ENCODE measurements around the gene KCNG2. TPM values are rescaled to one million over a fixed set of nuclear protein-coding genes. Genes with fewer than 3 reads are reported as not detected.

Gene KCNG2
- total RNA-seq, 2 experiments from 2014 or later: not detected

- H3K4me1 Mint-ChIP-seq (ENCODE audit: low read depth): peaks cover 9% of the 10 kb centered on the region
- Histone ChIP-seq H3K27me3 (ENCODE audit: control insufficient read depth in 1 of 2, insufficient read depth in 2 of 2, low read length in 2 of 2) (no peaks in the 10 kb centered on the region), H3K4me1 (ENCODE audit: insufficient read depth, low read length) (peaks cover 11% of the 10 kb centered on the region), H3K9me3 (ENCODE audit: control insufficient read depth in 1 of 2, insufficient read depth in 1 of 2, low read length in 2 of 2) (peaks cover 0 to 23% of the 10 kb centered on the region in 2 experiments), H3K36me3 (ENCODE audit: insufficient read depth, low read length) (peaks cover 15% of the 10 kb centered on the region), H3K4me3 (ENCODE audit: low read length) (no peak overlapping the region), H3K27ac (ENCODE audit: low read depth in 1 of 2, low read length in 2 of 2) (no peak overlapping the region)
- intact Hi-C loops (cut with DNase I, micrococcal nuclease): loop anchor here in 1 of 2 experiments (10.0 kb wide), 1 partner anchor 46 kb away; the partner anchor contains the start of gene HSBP1L1
- no peak overlapping the region for H3K27ac Mint-ChIP-seq
- ChIA-PET POLR2A (no interaction called here), CTCF (no interaction called here)
- peaks cover 51% of the 10 kb centered on the region for H3K36me3 Mint-ChIP-seq (ENCODE audit: low read depth)
- ATAC-seq (ENCODE audit: poor library complexity) (no peak), DNase-seq (peak in 1 of 14 experiments; percentile 31)
- peaks cover 4% of the 10 kb centered on the region for H3K27me3 Mint-ChIP-seq
- TF ChIP-seq, protein P1, sequence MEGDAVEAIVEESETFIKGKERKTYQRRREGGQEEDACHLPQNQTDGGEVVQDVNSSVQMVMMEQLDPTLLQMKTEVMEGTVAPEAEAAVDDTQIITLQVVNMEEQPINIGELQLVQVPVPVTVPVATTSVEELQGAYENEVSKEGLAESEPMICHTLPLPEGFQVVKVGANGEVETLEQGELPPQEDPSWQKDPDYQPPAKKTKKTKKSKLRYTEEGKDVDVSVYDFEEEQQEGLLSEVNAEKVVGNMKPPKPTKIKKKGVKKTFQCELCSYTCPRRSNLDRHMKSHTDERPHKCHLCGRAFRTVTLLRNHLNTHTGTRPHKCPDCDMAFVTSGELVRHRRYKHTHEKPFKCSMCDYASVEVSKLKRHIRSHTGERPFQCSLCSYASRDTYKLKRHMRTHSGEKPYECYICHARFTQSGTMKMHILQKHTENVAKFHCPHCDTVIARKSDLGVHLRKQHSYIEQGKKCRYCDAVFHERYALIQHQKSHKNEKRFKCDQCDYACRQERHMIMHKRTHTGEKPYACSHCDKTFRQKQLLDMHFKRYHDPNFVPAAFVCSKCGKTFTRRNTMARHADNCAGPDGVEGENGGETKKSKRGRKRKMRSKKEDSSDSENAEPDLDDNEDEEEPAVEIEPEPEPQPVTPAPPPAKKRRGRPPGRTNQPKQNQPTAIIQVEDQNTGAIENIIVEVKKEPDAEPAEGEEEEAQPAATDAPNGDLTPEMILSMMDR (IDR thresholded peaks at IDR 0.05): no peak
- no peaks in the 10 kb centered on the region for H3K9me3 Mint-ChIP-seq
- no peak overlapping the region for H3K4me3 Mint-ChIP-seq
Measured at GRCh38 chr18:79918615-79919011, 120.9 kb downstream of the KCNG2 start.

GRCh38 chr18:79919089-79919488, 121.4 kb downstream of the KCNG2 start:
- H3K9me3 Mint-ChIP-seq: no peaks in the 10 kb centered on the region
- peaks cover 4% of the 10 kb centered on the region for H3K4me1 Mint-ChIP-seq (ENCODE audit: low read depth)
- peaks cover under 1% of the 10 kb centered on the region for H3K27me3 Mint-ChIP-seq
- no peak overlapping the region for H3K27ac ChIP-seq (ENCODE audit: low read depth in 1 of 2, low read length in 2 of 2)
- intact Hi-C loops (cut with DNase I, micrococcal nuclease): loop anchor here in 1 of 2 experiments (10.0 kb wide), 1 partner anchor 46 kb away; the partner anchor contains the start of gene HSBP1L1
- TF ChIP-seq, protein P1 (IDR thresholded peaks at IDR 0.05): no peak
- CTCF ChIA-PET: no interaction called here
- H3K27me3 ChIP-seq (ENCODE audit: control insufficient read depth in 1 of 2, insufficient read depth in 2 of 2, low read length in 2 of 2): no peaks in the 10 kb centered on the region
- ATAC-seq (ENCODE audit: poor library complexity): no peak
- H3K4me3 Mint-ChIP-seq: no peak overlapping the region
- no peak overlapping the region for H3K4me3 ChIP-seq (ENCODE audit: low read length)
- DNase-seq: peak in 1 of 14 experiments; percentile 18
- no peak overlapping the region for H3K27ac Mint-ChIP-seq
- H3K36me3 Mint-ChIP-seq (ENCODE audit: low read depth): peaks cover 51% of the 10 kb centered on the region
- peaks cover 15% of the 10 kb centered on the region for H3K36me3 ChIP-seq (ENCODE audit: insufficient read depth, low read length)
- peaks cover 0 to 27% of the 10 kb centered on the region in 2 experiments for H3K9me3 ChIP-seq (ENCODE audit: control insufficient read depth in 1 of 2, insufficient read depth in 1 of 2, low read length in 2 of 2)
- peaks cover 8% of the 10 kb centered on the region for H3K4me1 ChIP-seq (ENCODE audit: insufficient read depth, low read length)
- POLR2A ChIA-PET: no interaction called here

- Mint-ChIP-seq H3K9me3 (no peaks in the 10 kb centered on the region), H3K4me3 (no peak overlapping the region), H3K27me3 (no peaks in the 10 kb centered on the region), H3K4me1 (ENCODE audit: low read depth) (no peaks in the 10 kb centered on the region), H3K36me3 (ENCODE audit: low read depth) (peaks cover 55% of the 10 kb centered on the region), H3K27ac (no peak overlapping the region)
- ChIA-PET CTCF (no interaction called here), POLR2A (no interaction called here)
- Histone ChIP-seq H3K9me3 (ENCODE audit: control insufficient read depth in 1 of 2, insufficient read depth in 1 of 2, low read length in 2 of 2) (peaks cover 0 to 23% of the 10 kb centered on the region in 2 experiments), H3K27ac (ENCODE audit: low read depth in 1 of 2, low read length in 2 of 2) (peak overlapping the region in 1 of 2 donors; percentile 23), H3K4me1 (ENCODE audit: insufficient read depth, low read length) (no peaks in the 10 kb centered on the region), H3K36me3 (ENCODE audit: insufficient read depth, low read length) (peaks cover 15% of the 10 kb centered on the region), H3K27me3 (ENCODE audit: control insufficient read depth in 1 of 2, insufficient read depth in 2 of 2, low read length in 2 of 2) (no peaks in the 10 kb centered on the region), H3K4me3 (ENCODE audit: low read length) (no peak overlapping the region)
- intact Hi-C loops (cut with DNase I, micrococcal nuclease): no loop called here
- DNase-seq: peak in 2 of 14 experiments; percentile 11 to 27
- TF ChIP-seq, protein P1 (IDR thresholded peaks at IDR 0.05): no peak
- ATAC-seq (ENCODE audit: poor library complexity): no peak
Measured at GRCh38 chr18:79921984-79922965, 124.5 kb downstream of the KCNG2 start.

Measured in CD4-positive, alpha-beta T cell (primary cell).